HepG2 (cell line): Measurements from ENCODE around the gene HELZ. TPM values are rescaled to one million over a fixed set of nuclear protein-coding genes. Genes with fewer than 3 reads are reported as not detected.

Experiments
- AGO1 ChIP-seq: fragments of 200-400 bp; formaldehyde crosslinking; IDR thresholded peaks from 2 replicates; pipeline ENCODE4 v1.6.1; 2017; ENCODE audit warnings: mild to moderate bottlenecking, low read depth, low read length, moderate library complexity; ENCODE audit not compliant: poor library complexity, severe bottlenecking
- ARID2 ChIP-seq: sonication (generic); formaldehyde crosslinking; IDR thresholded peaks from 2 replicates; pipeline ENCODE4 v1.8.1; 2022; ENCODE audit warnings: mild to moderate bottlenecking, missing genetic modification reagents, borderline replicate concordance
- ATF2 ChIP-seq: sonication (generic); formaldehyde crosslinking; IDR thresholded peaks from 2 replicates; pipeline ENCODE4 v1.4.0; 2020; ENCODE audit warnings: missing genetic modification reagents
- CENPBD1 ChIP-seq: sonication (generic); formaldehyde crosslinking; IDR thresholded peaks from 2 replicates; pipeline ENCODE4 v1.8.0; 2022; ENCODE audit warnings: missing genetic modification reagents, low read depth, mild to moderate bottlenecking, borderline replicate concordance
- CHD2 ChIP-seq: IDR thresholded peaks from 2 replicates; pipeline ENCODE4 v1.6.1; 2011; ENCODE audit warnings: low read depth, low read length, improper control_type of control experiment
- EHMT2 ChIP-seq: fragments of 200-600 bp; sonication (generic); IDR thresholded peaks from 2 replicates; pipeline ENCODE4 v1.7.0; 2017; ENCODE audit warnings: antibody characterized with exemption, low read depth, low read length, borderline replicate concordance
- IRF2 ChIP-seq: IDR thresholded peaks from 2 replicates; pipeline ENCODE4 v1.6.1; 2018; ENCODE audit warnings: missing genetic modification reagents, missing compliant biosample characterization
- KDM4B ChIP-seq: sonication (generic); formaldehyde crosslinking; IDR thresholded peaks from 2 replicates; pipeline ENCODE4 v1.4.0; 2020; ENCODE audit warnings: missing genetic modification reagents
- PAXIP1 ChIP-seq: sonication (generic); formaldehyde crosslinking; conservative IDR thresholded peaks from 2 replicates; pipeline ENCODE4 v1.4.0; 2020; ENCODE audit warnings: mild to moderate bottlenecking, missing genetic modification reagents, moderate library complexity
- PHF21A ChIP-seq: sonication (generic); formaldehyde crosslinking; IDR thresholded peaks from 2 replicates; pipeline ENCODE4 v1.5.0; 2020; ENCODE audit warnings: mild to moderate bottlenecking, missing genetic modification reagents
- TEF ChIP-seq: sonication (generic); formaldehyde crosslinking; IDR thresholded peaks from 2 replicates; pipeline ENCODE4 v1.5.0; 2020; ENCODE audit warnings: missing genetic modification reagents
- THAP7 ChIP-seq: sonication (generic); formaldehyde crosslinking; IDR thresholded peaks from 2 replicates; pipeline ENCODE4 v1.8.1; 2023; ENCODE audit warnings: mild to moderate bottlenecking, missing genetic modification reagents
- TOE1 ChIP-seq: sonication (generic); formaldehyde crosslinking; IDR thresholded peaks from 2 replicates; pipeline ENCODE4 v1.4.0; 2020; ENCODE audit warnings: mild to moderate bottlenecking, missing genetic modification reagents
- XRCC5 ChIP-seq: fragments of 200-400 bp; formaldehyde crosslinking; optimal IDR thresholded peaks from 2 replicates; pipeline ENCODE3; 2017; ENCODE audit warnings: mild to moderate bottlenecking, low read length
- ZFY ChIP-seq: sonication (generic); formaldehyde crosslinking; IDR thresholded peaks from 2 replicates; pipeline ENCODE4 v1.4.0; 2020; ENCODE audit warnings: missing genetic modification reagents
- ZNF597 ChIP-seq: sonication (generic); formaldehyde crosslinking; IDR thresholded peaks from 2 replicates; pipeline ENCODE4 v1.5.0; 2020; ENCODE audit warnings: missing genetic modification reagents
- ZSCAN30 ChIP-seq: sonication (generic); formaldehyde crosslinking; IDR thresholded peaks from 2 replicates; pipeline ENCODE4 v1.5.0; 2020; ENCODE audit warnings: mild to moderate bottlenecking, missing genetic modification reagents
- polyA plus RNA-seq, 8 experiments: library from polyadenylated mRNA; depleted of rRNA in 3 of 8; stranded (reverse) in 7 of 8; unstranded in 1 of 8; fragments of >200 nt; fragmentation: Illumina TruSeq in 4 of 8; extraction: Trizol in 4 of 8; gene quantifications; 2 replicates each; pipeline versions ENCODE4 v1.2.1 to v1.2.3, GENCODE V29; 2011 to 2016; ENCODE audit warnings: low read depth in 4 of 8, missing spikeins in 1 of 8, mixed read lengths in 1 of 8; ENCODE audit not compliant: insufficient read depth in 1 of 8
- total RNA-seq, 5 experiments: library from RNA; depleted of rRNA; stranded (reverse); fragments of >200 nt; fragmentation: Illumina TruSeq; extraction: Trizol; gene quantifications; 2 replicates each; pipeline ENCODE4 v1.2.3, GENCODE V29; 2016; ENCODE audit warnings: low read depth in 1 of 5
- TF ChIP-seq, protein P1 (sequence below): sonication (generic); formaldehyde crosslinking; IDR thresholded peaks from 2 replicates; pipeline ENCODE4 v1.5.0; 2020; ENCODE audit warnings: mild to moderate bottlenecking, missing genetic modification reagents, borderline replicate concordance

HELZ gene
- total and polyA plus RNA-seq, 2 of the 13 experiments (the other 11 are each of a cell fraction or from before 2014, with no cell fraction given), result 35.3 to 52.4 TPM

DNA sequence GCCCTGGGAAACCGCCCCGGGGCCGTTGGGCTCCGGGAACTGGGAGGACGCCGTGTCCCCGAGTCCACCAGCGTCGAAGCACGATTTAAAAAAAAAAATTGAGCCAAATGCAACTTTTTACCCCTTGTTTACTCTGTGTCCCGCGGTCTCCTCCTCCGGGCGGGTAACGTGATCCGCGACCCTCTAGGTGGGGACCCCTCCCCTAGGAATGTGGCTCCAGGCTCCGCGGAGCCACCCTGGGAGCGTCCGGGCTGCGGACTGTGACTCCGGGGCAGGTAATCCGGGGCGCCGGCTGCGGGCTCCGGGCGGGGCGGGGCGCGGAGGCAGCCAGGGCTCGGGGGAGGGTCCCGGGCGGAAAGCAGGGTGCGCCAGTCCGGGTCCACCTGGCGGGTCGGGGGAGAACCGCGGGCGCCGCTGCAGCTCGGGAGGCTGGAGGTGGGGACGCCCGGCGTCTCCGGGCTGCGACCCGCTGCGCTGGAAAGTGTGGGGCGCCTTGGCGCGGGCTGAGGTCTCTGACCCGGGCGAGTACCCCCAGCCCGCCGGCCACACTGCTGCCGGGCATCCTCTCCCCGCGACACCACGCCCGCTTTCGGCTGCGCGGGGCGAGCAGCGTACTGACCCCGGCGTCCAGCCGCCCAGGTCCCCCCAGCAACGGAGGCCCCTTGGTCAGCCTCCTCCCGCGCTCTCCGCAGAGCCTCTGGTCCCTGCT, 852 bp upstream of the HELZ start (continued):
- peak; percentile 29; the same call in 1 of the 2 replicates for TF ChIP-seq PAXIP1
- peak; percentile 95 for TF ChIP-seq ZSCAN30 (CRISPR knock-in tag)
- TF ChIP-seq TOE1 (CRISPR knock-in tag), result peak; percentile 26
- peak; percentile 49 for TF ChIP-seq IRF2 (CRISPR knock-in tag)
- no peak for TF ChIP-seq KDM4B (CRISPR knock-in tag)
- peak; percentile 51 for TF ChIP-seq ZFY (CRISPR knock-in tag)
- TF ChIP-seq TEF (CRISPR knock-in tag), result 0 out of 2 replicates have a peak, but pooled peaks have one; percentile 10
- TF ChIP-seq ATF2, result peak; percentile 54
- peak; percentile 62 for TF ChIP-seq AGO1
- TF ChIP-seq ZNF597 (CRISPR knock-in tag), result 0 out of 2 replicates have a peak, but pooled peaks have one; percentile 17
- TF ChIP-seq XRCC5, result peak; percentile 3
- TF ChIP-seq CENPBD1 (CRISPR knock-in tag), result no peak
- TF ChIP-seq PHF21A (CRISPR knock-in tag), result peak; percentile 73
- TF ChIP-seq THAP7 (CRISPR knock-in tag), result 0 out of 2 replicates have a peak, but pooled peaks have one; percentile 5
- TF ChIP-seq CHD2, result no peak
- TF ChIP-seq EHMT2, result no peak
- no peak for TF ChIP-seq ARID2 (CRISPR knock-in tag)
- TF ChIP-seq, protein P1, sequence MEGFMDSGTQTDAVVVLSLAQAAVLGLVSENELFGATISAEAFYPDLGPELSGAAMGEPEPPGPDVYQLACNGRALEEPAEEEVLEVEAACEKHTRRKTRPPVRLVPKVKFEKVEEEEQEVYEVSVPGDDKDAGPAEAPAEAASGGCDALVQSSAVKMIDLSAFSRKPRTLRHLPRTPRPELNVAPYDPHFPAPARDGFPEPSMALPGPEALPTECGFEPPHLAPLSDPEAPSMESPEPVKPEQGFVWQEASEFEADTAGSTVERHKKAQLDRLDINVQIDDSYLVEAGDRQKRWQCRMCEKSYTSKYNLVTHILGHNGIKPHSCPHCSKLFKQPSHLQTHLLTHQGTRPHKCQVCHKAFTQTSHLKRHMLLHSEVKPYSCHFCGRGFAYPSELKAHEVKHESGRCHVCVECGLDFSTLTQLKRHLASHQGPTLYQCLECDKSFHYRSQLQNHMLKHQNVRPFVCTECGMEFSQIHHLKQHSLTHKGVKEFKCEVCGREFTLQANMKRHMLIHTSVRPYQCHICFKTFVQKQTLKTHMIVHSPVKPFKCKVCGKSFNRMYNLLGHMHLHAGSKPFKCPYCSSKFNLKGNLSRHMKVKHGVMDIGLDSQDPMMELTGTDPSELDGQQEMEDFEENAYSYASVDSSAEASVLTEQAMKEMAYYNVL (CRISPR knock-in tag), result 0 out of 2 replicates have a peak, but pooled peaks have one; percentile 3
